Ishikawa (cell line): ENCODE results near the gene PIGQ.

Experiments used
- EGR1 ChIP-seq: IDR thresholded peaks from 2 replicates; pipeline ENCODE4 v1.6.1; 2012
- EP300 ChIP-seq: IDR thresholded peaks from 2 replicates; pipeline ENCODE4 v1.6.1; 2012; ENCODE audit warnings: borderline replicate concordance
- NFIC ChIP-seq: IDR thresholded peaks from 2 replicates; pipeline ENCODE4 v1.6.1; 2012
- RAD21 ChIP-seq: IDR thresholded peaks from 2 replicates; pipeline ENCODE4 v1.6.1; 2012; ENCODE audit warnings: low read depth
- TAF1 ChIP-seq: IDR thresholded peaks from 2 replicates; pipeline ENCODE4 v1.6.1; 2012; ENCODE audit warnings: low read depth, mild to moderate bottlenecking

GRCh38 chr16:576197-576822 is 6.5 kb downstream of the PIGQ start:
- TF ChIP-seq TAF1 (no peak), NFIC (no peak), EP300 (no peak), EGR1 (no peak), RAD21 (no peak)
